Liver (tissue), 3 donors: ENCODE measurements around the gene CYB561A3.

Experiments used
- ATF3 ChIP-seq: IDR thresholded peaks from 2 replicates; pipeline ENCODE4 v1.6.1; 2016; ENCODE audit warnings: antibody characterized with exemption
- CTCF ChIP-seq: fragments of 150-350 bp; IDR thresholded peaks from 2 replicates; pipeline ENCODE4 v1.5.1; 2017; ENCODE audit warnings: improper control_type of control experiment, low read depth, low read length; ENCODE audit not compliant: missing input control
- EGR1 ChIP-seq, 2 donors: IDR thresholded peaks; 2 replicates each; pipeline ENCODE4 v1.6.1; 2016 to 2018; ENCODE audit warnings: antibody characterized with exemption in 2 of 2, low read depth in 2 of 2
- FOXA1 ChIP-seq: IDR thresholded peaks from 2 replicates; pipeline ENCODE4 v1.6.1; 2016; ENCODE audit warnings: antibody characterized with exemption
- FOXA2 ChIP-seq: IDR thresholded peaks from 2 replicates; pipeline ENCODE4 v1.6.1; 2016; ENCODE audit warnings: antibody characterized with exemption
- JUND ChIP-seq, 2 donors: IDR thresholded peaks; 2 replicates each; pipeline ENCODE4 v1.6.1; 2016; ENCODE audit warnings: antibody characterized with exemption in 2 of 2
- MAX ChIP-seq: IDR thresholded peaks from 2 replicates; pipeline ENCODE4 v1.6.1; 2016; ENCODE audit warnings: antibody characterized with exemption
- NR2F2 ChIP-seq: IDR thresholded peaks from 2 replicates; pipeline ENCODE4 v1.6.1; 2016; ENCODE audit warnings: antibody characterized with exemption
- RAD21 ChIP-seq, 2 donors: IDR thresholded peaks; 2 replicates each; pipeline ENCODE4 v1.6.1; 2016; ENCODE audit warnings: antibody characterized with exemption in 2 of 2, mild to moderate bottlenecking in 2 of 2
- REST ChIP-seq: IDR thresholded peaks from 2 replicates; pipeline ENCODE4 v1.6.1; 2016; ENCODE audit warnings: antibody characterized with exemption, mild to moderate bottlenecking
- SP1 ChIP-seq: IDR thresholded peaks from 2 replicates; pipeline ENCODE4 v1.6.1; 2018; ENCODE audit warnings: antibody characterized with exemption, mild to moderate bottlenecking
- TAF1 ChIP-seq: conservative IDR thresholded peaks from 2 replicates; pipeline ENCODE4 v1.6.1; 2016; ENCODE audit warnings: antibody characterized with exemption, mild to moderate bottlenecking
- ZBTB33 ChIP-seq: IDR thresholded peaks from 2 replicates; pipeline ENCODE4 v1.6.1; 2016; ENCODE audit warnings: antibody characterized with exemption
- donor health status: healthy.
- donor health status: healthy.

- TF ChIP-seq TAF1: no peak
- no peak for TF ChIP-seq ZBTB33
- no peak for TF ChIP-seq MAX
- no peak for TF ChIP-seq ATF3
- no peak for TF ChIP-seq CTCF
- no peak for TF ChIP-seq EGR1 (IDR thresholded peaks at IDR 0.05; ENCODE audit: low read depth in 2 of 2)
- TF ChIP-seq NR2F2: no peak
- TF ChIP-seq JUND (IDR thresholded peaks at IDR 0.05): no peak
- no peak for TF ChIP-seq SP1
- TF ChIP-seq FOXA1: no peak
- no peak for TF ChIP-seq REST
- no peak for TF ChIP-seq RAD21 (IDR thresholded peaks at IDR 0.05)
- TF ChIP-seq FOXA2: no peak
These were observed 30.0 kb downstream of the CYB561A3 start for GRCh38 chr11:61331651-61332050.
